ENCODE measurements around the gene SLC38A6.
"Not testable (repeated sequence)": the region's sequence is repeated elsewhere in the genome, so short reads cannot be mapped to it uniquely, and the experiment has no call there.

The SLC38A6 gene

DNA sequence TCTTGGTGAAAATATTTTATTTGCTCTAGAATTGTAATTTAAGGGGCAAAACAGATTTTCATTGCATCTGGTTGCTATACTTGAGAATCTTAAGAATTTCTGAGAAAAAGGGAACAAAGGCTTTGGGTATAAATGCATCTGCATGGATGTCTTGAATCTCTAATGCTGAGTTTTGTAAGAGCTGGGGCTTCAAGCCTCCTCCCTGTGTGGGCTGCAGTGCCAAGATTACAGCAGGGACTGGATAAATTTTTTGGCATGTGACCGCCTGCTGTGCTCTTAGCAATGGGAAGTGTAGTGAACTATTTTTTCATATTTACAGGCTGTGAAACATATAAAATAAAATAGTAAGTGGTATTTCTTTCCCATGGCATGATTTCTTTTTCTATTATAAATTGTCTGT, 70.0 kb downstream of the SLC38A6 start:
- no peak for DNase-seq (ENCODE audit: low spot score)

DNA sequence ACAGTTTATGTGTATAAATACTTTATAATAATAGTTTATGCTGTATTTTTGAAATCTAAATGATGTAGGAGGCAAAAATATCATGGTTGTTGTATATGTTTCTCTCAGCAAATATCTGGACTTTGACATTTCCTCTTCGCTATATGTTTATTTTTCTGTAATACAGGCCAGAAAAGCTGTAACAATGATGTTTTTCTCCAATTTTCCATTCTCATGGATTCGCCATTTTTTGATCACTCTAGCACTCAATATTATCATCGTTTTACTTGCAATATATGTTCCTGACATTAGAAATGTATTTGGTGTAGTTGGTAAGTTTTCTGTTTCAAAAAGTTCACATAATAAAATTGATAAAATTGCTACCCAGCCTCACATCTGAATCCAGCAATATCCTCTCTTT, 70.6 kb downstream of the SLC38A6 start:
- DNase-seq (ENCODE audit: low spot score), result no peak

DNA sequence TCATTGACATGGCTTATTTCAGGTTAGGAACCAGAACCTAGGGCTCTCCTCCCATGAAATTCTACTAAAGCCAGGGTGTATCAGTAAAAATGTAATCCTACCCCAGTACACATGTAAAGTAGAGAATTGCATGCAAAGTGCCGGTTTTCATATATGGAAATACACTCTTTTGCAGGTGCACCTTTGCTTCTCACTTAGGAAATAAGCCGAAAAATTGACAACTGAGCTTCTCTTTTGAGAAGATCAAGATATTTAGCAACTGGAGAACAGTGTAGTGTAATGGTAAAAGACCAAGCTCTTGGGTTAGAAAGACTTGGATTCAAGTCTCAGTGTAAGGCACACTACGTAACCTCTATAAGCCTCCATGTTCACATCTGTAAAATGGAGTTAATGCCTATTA, 82.4 kb downstream of the SLC38A6 start:
- DNase-seq (ENCODE audit: low spot score), result no peak

DNA sequence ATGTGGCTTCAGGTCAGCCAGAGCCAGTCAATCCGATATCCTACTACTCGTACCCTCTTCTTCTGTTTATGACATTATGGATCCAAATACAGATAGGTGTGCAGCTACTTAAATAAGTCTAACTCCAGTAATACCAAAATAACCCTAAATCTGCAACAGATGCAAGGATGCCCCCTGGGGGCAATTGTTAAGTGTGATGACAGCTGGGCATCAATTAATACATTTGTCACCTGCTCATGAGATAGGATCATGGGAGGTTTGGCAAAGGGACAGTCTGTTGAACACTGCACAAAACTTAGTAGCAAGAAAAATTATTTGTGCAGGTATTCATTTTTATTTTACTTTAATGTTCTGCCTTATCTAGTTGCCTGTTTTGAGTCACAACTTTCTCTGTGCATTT, 83.2 kb downstream of the SLC38A6 start:
- no peak for DNase-seq (ENCODE audit: low spot score)

DNA sequence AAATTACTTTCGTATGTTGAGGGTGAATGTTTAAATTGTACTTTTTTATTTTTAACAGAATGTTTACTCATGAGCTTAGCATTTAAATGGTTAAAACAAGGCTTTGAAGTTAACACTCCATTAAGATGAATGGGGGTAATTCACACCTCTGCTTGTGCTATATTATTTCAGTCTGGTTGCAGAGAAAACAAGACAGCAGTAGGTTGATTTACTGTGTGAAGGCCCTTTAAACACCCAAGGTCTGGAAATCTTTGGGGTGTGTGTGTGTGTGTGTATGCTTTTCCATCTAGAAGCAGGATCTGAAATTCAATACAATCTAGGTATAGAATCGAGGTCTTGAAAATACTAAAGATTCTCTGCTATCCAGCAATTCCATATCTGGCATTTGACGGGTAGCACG, 83.8 kb downstream of the SLC38A6 start:
- DNase-seq (ENCODE audit: low spot score), result no peak

DNA sequence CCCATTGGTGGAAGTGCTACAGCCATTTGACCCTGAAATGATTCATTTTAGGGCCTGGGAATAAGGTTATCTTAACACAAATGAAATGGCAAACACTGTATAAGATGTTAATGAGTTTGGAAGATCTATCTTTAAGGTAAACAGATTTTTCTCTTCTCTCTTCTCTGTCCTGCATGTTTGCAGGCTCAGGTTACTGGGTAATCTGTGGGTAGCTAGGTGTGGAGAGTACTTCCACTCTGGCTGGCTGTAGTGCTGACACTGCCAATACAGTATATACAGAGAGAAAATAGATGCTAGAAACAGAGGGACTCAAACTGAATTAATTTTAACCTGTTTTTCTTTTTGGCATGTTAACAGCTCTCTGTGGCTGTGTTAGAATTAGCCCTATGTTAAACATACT, 84.6 kb downstream of the SLC38A6 start:
- no peak for DNase-seq (ENCODE audit: low spot score)

DNA sequence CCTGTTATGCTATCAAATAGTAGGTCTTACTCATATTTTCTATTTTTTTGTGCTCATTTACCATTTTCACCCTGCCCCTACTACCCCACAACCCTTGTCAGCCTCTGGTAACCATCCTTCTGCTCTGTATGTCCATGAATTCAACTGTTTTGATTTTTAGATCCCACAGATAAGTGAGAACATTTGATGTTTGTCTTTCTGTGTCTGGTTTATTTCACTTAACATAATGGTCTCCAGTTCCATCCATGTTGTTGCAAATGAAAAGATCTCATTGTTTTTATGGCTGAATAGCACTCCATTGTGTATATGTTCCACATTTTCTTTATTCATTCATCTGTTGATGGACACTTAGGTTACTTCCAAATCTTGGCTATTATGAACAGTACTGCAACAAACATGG, 91.4 kb downstream of the SLC38A6 start:
- DNase-seq (ENCODE audit: low spot score), result not testable (repeated sequence)

DNA sequence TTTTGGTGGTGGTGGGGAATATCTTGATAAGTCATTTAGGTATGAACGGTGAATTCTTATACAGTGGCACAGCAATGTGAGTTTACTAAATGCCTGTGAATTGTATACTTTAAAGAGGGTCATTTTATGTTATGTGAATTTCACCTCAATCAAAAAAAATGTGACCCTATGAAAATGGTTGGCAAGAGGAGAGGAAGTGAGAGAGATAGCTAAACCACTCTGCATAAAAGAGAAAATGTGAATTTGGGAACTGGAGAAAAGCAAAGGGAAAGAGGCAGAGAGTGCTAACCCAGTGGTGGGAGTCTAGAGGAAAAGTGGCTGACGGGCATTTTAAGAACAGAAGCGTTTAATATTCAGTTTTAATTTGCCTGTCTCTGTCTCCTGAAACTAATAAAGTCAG, 93.8 kb downstream of the SLC38A6 start:
- no peak for DNase-seq (ENCODE audit: low spot score)

DNA sequence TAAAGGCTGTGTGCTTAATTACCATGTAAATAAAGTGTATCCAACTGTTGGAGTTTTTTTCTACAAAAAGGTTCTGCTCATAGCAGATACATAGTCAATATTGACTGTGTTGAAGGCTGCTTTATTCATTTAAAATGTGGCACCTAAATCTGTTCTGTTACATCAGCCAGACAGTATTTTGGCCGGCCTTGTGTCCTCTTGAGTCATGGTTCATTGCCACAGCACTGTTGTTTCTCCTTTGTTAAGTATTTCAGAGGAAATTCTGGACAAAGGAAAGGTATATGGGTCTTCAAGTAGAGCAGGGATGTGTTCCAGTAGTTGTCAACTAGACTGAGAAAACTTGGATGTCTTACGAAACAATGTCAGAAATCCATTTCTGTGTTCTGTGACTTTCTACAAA, 95.5 kb downstream of the SLC38A6 start:
- no peak for DNase-seq (ENCODE audit: low spot score)

DNA sequence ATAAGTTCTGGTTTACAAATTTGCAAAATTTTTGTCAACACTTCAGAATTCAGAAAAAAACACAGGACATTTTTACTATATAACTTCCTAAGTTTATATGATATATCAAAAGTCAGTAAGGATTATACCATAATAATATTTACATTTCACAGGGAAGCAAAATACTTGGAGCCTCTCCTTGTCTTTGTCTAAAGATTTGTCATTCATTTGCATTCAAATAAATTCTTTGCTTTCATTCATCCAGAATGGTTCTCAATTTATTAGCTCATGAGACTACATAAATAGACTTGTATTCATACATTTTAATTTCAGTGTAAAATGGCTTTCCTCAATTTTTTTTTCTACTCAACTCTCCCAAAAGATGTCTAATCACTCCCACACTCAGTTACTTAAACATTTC, 96.4 kb downstream of the SLC38A6 start:
- no peak for DNase-seq (ENCODE audit: low spot score)

DNA sequence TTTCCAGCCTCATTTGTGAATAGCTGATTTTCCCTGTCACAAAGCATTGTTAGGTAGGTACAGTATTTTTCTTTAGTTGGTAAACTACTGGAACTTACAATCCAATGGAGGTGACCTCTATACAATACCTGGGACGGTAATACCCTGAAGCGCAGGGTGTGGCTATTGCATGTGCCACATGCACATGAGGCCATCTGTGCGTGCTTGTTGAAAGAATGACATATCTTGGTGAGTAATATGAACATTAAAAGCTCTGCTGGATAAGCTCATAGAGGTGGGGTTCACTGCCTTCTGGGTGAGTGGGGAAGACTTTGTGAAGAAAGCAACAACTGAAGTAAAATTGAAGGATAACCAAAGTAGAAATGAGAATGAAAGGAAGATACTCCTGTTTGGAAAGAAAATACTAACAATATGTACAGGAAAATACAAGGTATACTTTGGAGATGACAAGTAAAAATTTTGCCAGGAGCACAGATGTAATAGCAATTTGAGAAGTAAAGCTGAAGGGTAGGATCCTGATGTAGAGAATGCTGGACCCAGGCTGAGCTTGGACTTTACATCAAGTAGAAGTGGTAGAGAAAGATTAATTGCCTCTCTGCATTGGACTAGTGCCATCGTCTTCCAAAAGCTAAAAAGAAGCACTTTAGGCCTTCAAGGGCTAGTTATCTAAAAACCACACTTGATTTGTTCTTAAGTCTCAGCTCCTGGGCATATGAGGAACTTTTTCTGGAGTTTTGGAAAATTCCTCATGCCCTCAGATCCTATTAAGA, 97.1 kb downstream of the SLC38A6 start:
- DNase-seq (ENCODE audit: low spot score), result no peak

DNA sequence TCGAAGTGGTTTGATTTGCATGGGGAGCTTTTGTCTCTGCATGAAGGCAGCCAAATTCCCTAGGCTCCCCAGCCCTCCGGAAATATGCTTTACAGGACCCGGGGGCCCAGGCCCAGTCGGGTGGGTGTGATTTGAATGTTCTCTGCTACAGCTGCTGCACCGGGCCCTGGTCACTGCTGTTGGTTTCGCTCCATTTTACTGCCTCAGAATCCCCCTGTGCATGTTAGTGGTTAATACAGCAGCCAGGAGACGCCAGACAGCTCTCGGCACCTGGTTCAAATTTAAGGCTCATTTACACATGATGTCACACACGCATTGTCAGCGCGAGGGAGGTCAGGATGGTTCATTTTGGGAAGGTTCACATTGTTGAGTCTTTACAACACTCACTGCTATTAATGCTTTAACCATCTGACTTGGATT, 99.6 kb downstream of the SLC38A6 start:
- no peak for DNase-seq (ENCODE audit: low spot score)

DNA sequence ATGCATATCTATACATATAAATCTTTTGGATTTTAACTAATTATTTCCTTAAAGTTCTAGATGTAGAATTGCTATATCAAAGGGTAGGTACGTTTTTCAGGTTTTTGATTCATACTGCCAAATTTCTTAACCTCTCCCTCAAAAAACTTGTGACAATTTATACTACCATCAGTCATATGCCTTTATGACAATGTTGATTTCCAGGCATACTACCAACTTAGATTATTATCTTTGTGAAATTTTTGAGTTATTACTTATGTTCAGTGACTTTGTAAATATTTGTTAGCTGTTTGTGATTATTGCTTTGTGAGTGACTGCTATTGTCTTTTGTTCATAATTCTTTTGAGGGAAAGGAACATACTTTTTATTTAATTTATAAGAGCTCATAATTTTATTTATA, 107.0 kb downstream of the SLC38A6 start:
- DNase-seq (ENCODE audit: low spot score), result no peak

DNA sequence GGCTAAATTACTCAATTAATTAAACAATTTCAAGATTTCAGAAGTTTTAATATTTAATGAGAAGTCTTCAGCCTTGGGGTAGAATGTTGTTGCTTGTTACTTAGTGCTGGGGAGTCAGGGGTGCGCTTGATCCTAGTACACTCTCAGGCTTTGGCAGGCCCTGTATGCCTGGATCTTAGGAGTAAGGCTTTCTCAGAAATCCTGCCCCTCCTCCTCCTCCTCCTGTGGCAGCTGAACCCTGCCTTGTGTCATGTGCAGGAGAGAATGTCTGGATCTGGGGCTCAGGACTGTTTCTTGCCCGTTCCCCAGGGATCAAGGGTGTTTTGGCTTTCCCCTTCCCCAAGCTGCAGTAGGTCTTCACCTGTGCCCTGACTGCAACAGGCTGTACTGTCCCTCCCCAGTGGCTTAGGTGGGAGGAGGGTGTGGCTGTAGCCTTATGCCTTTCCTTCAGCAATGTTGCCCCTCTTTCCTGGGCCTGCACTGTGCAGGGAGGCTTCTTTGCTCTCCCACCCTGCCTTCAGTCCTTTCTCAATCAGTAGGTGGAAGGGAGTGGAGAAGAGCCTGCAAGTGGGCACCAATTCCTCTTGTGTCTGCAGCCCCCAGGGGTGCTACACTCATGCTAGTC, 108.2 kb downstream of the SLC38A6 start:
- DNase-seq (ENCODE audit: low spot score), result no peak

DNA sequence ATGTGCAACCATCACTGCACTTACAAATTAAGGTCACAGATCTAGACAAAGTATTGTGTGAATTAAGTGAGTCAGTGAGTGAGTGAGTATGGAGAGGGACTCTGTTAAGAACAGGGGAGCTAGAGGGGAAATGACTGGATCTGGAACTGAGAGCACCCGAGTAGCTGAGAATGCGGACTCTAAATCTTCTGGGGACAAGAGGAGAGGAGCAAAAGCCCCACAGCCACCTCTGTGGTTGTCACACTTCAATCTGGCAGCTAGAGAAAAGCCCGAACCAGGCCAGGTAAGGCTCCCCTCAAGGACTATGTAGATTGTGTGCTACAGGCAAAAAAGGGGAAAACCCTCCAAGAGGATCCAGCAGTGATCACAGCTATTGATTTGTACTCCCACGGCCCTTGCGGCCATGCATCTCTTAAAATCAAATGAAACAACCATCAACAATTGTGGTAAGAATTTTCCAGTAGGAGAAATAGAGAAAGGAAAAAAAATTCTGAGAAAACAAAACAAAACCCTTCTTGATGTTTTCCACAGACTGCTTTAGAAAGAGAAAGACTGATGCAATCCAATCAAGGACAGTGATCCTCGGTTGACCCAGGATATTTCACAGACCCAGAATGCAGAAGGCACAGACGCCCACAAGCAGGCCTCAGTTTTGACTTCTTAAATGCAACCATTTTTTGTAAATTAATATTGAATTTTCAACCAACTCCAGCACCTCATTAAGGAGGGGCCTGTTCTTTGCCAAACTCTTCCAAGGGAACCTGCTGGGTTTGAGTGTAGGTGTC, 109.6 kb downstream of the SLC38A6 start:
- DNase-seq (ENCODE audit: low spot score), result no peak

DNA sequence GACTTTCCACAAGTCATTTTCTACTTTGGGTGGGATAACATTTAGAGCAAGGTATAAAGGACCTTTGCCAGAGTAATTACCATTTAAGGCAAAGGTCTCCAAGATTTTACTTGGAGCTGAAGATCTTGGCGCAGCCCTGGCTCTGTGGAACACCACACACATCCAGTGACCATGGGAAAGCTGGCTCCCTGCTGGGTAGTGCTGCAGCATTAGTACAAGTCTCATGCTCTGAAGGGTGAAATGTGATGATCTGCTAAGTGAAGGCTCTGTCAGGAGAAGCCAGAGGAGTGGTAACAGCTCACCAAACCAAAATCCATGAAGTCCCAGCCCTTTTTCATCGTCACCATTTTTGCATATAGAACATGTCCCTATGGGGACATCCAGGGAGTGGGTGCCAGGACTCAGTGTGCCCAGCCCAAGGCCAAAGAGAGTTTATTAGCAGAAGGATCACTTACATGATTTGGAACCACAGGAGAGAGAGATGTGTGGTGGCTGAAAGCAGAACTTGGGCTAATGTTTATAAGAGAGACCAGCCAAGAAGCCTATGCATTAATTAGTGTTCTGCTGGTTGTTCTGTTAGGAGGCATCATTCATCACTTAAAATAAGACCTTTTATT, 110.7 kb downstream of the SLC38A6 start:
- no peak for DNase-seq (ENCODE audit: low spot score)

DNA sequence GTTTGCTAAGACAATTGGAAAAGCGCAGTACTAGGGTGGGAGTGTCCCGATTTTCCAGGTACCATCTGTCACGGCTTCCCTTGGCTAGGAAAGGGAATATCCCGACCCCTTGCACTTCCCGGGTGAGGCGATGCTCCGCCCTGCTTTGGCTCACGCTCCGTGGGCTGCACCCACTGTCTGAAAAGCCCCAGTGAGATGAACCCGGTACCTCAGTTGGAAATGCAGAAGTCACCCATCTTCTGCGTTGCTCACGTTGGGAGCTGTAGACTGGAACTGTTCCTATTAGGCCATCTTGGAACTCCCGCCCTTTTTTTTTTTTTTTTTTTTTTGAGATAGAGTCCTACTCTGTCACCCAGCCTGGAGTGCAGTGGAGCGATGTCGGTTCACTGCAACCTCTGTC, 117.1 kb downstream of the SLC38A6 start:
- not testable (repeated sequence) for DNase-seq (ENCODE audit: low spot score)

DNA sequence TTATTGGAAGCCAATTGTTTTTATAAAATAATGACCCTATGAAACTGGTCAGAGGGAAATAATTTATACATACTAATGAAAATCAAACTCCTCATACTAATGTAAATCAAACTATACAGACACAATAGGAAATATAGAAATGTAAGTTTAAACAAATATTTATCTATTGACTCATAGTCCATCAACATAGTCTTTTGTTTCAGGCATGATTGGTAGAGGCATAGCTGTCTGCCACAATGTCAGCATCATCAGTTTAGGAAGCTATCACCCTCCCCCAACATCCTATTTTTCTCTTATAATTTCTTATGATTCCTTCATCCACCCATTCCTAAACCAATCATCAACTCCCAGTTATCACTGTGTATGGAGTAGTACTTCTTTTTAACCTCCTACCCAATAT, 117.7 kb downstream of the SLC38A6 start:
- no peak for DNase-seq (ENCODE audit: low spot score)

DNA sequence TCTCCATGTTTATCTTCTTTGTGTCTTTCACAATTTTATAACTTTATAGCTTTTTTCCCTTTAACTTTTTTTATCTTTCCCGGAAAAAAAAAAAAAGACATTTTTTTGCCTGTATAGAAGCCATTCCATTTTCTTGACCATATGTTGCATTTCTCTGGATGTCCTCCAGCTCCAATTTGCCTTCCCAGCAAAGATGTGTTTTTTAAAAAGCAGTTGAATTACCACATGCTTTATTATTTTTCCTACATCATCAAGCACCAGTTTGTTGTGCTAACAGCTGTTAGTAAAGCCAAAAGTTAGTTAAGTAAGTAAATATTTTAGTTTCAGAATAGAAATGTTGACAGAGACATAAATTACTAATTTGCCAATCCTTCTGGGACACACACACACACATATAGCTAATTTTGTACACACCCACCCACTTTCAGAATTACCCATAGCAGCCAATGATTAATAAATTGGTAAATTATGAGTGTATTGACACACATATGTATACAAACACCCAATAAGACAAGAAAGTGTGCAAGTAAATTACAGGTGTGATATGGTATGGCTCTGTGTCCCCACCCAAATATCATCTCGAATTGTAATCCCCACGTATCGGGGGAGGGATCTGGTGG, 118.3 kb downstream of the SLC38A6 start:
- DNase-seq (ENCODE audit: low spot score), result no peak

DNA sequence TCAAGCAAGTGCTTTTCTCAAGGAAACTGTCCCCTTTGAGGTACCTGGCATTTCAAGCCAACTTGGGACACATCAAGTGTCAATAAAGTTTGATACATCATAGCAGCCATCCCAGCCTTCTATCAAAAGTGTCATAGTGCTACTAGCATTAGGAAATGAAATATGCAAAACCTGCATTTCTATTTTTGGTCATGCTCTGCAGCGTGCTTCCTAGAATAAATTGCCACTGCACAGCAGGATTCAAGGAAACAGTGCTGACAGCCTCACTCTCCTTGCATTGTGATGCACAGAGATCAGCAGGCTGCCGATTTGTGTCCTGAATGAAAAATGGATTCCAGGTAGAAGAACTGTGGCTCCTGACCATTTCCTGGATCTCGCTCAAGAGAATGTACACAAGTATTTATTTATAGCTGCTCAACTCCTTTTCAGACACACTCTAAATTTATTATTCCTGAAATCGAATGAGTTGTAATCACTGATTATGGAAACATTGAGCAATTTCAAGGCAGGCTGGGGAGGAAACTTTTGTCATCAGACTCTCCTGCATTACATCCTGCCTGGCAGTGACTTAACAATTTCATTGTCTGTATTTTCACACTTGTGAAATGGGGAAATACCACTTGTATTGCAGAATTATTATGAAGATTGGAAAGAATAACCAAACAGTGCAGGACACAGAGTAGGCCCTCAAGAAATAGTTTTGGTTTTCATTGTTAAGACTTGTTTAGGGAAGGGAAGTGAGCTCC, 120.9 kb downstream of the SLC38A6 start:
- DNase-seq (ENCODE audit: low spot score), result no peak

Data from globus pallidus (tissue), 1 donor.